Measurements from ENCODE around the gene NRXN2.

The NRXN2 gene

GRCh38 chr11:64759722-64760719 lies 37.0 kb upstream of the NRXN2 start, which contains the start of gene PYGM:
Gene PYGM, minus strand, starts transcription at chr11:64759974. Its CDS starts 76 bp downstream, at chr11:64759898.
- Histone ChIP-seq H3K27ac (replicated peaks; ENCODE audit: low read length) (peak within 1 kb of the TSS; percentile 87), H3K27me3 (ENCODE audit: control insufficient read depth in 3 of 3, insufficient read depth in 3 of 3, low read depth in 1 of 3, low read length in 3 of 3) (no peaks in the 10 kb centered on the region), H3K4me2 (ENCODE audit: insufficient read depth, low read length, poor library complexity, severe bottlenecking) (peak within 1 kb of the TSS; percentile 23), H3K9ac (ENCODE audit: low read depth, low read length, poor library complexity) (peak within 1 kb of the TSS; percentile 70), H4K91ac (ENCODE audit: low read depth, low read length, poor library complexity) (peak within 1 kb of the TSS; percentile 90), H2BK15ac (ENCODE audit: low read length) (peak within 1 kb of the TSS; percentile 95), H3K4me1 (ENCODE audit: control insufficient read depth in 2 of 2, insufficient read depth in 1 of 2, low read depth in 1 of 2, low read length in 2 of 2) (peaks cover 40 to 58% of the 10 kb centered on the region in 2 donors), H2AK5ac (ENCODE audit: low read depth, low read length) (peak within 1 kb of the TSS; percentile 87), H3K79me1 (ENCODE audit: low read depth, low read length) (peaks cover 3% of the 10 kb centered on the region), H3K14ac (ENCODE audit: low read length) (no peak within 1 kb of the TSS), H3K18ac (ENCODE audit: low read length) (peak within 1 kb of the TSS; percentile 93), H4K8ac (ENCODE audit: low read depth, low read length) (no peak within 1 kb of the TSS), H3K23ac (ENCODE audit: low read depth, low read length, poor library complexity) (peak within 1 kb of the TSS; percentile 77), H2BK12ac (ENCODE audit: low read length) (no peak within 1 kb of the TSS), H2BK5ac (ENCODE audit: low read length) (peak within 1 kb of the TSS; percentile 77), H3K4me3 (ENCODE audit: low read length in 2 of 2) (no peak within 1 kb of the TSS), H2BK120ac (ENCODE audit: low read depth, low read length) (peak within 1 kb of the TSS; percentile 27), H3K36me3 (replicated peaks in 1 of 2; ENCODE audit: control insufficient read depth in 2 of 2, insufficient read depth in 2 of 2, low read length in 2 of 2) (peaks cover 19 to 31% of the 10 kb centered on the region in 2 donors), H3K9me3 (replicated peaks in 1 of 2; ENCODE audit: control insufficient read depth in 2 of 2, insufficient read depth in 1 of 2, low read depth in 1 of 2, low read length in 2 of 2) (no peaks in the 10 kb centered on the region), H3K4ac (ENCODE audit: low read length) (no peak within 1 kb of the TSS), H2AFZ (ENCODE audit: low read length) (peak within 1 kb of the TSS; percentile 61)
- DNase-seq (ENCODE audit: low spot score), result peak; percentile 66
- WGBS, 2 donors (ENCODE audit: extremely low coverage in 2 of 2, insufficient read length in 2 of 2, insufficient replicate concordance in 1 of 2), result no CpG with 5 or more reads among the region's 24 CpGs

DNA sequence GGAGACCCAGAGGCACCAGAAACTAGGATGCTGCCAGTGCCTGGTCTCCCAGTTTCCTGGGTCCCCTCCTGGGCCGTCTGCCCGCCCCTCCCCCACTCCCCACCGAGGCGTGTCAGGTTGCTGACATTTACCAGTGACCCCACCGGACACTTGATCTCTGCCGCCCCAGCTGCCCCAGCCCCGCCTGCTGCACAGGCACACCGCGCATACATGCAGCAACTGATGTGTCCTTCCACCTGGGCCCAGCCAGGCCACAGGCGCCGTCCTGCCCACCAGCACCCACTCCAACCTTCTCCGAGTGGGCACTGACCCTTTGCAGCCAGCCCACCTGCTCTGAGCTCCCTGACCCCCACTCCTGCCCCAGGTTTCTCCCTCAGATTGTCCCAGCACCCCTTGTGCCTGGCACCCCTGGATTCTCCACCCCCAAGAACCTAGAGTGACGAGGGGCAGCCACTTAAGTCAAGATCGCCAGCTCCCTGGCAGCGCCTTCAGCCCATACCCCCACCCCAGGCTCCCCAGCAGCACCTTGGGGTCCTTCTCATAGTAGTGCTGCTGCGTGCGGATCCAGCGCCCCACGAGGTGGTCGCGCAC lies 36.2 kb upstream of the NRXN2 start:
- peaks cover 2% of the 10 kb centered on the region for H3K79me1 ChIP-seq (ENCODE audit: low read depth, low read length)
- no peak overlapping the region for H2BK12ac ChIP-seq (ENCODE audit: low read length)
- H3K27me3 ChIP-seq (ENCODE audit: control insufficient read depth in 3 of 3, insufficient read depth in 3 of 3, low read depth in 1 of 3, low read length in 3 of 3), result no peaks in the 10 kb centered on the region
- H3K27ac ChIP-seq (replicated peaks; ENCODE audit: low read length), result peak overlapping the region; percentile 52
- H4K91ac ChIP-seq (ENCODE audit: low read depth, low read length, poor library complexity), result peak overlapping the region; percentile 90
- H3K4me3 ChIP-seq (ENCODE audit: low read length in 2 of 2), result no peak overlapping the region
- peak overlapping the region; percentile 93 for H3K18ac ChIP-seq (ENCODE audit: low read length)
- no peak overlapping the region for H4K8ac ChIP-seq (ENCODE audit: low read depth, low read length)
- H3K9ac ChIP-seq (ENCODE audit: low read depth, low read length, poor library complexity), result peak overlapping the region; percentile 70
- H2BK5ac ChIP-seq (ENCODE audit: low read length), result peak overlapping the region; percentile 77
- peak overlapping the region; percentile 95 for H2BK15ac ChIP-seq (ENCODE audit: low read length)
- peak overlapping the region; percentile 61 for H2AFZ ChIP-seq (ENCODE audit: low read length)
- H3K4me2 ChIP-seq (ENCODE audit: insufficient read depth, low read length, poor library complexity, severe bottlenecking), result no peak overlapping the region
- no peak overlapping the region for H3K4ac ChIP-seq (ENCODE audit: low read length)
- H3K36me3 ChIP-seq (replicated peaks in 1 of 2; ENCODE audit: control insufficient read depth in 2 of 2, insufficient read depth in 2 of 2, low read length in 2 of 2), result peaks cover 13 to 23% of the 10 kb centered on the region in 2 donors
- peak overlapping the region; percentile 77 for H3K23ac ChIP-seq (ENCODE audit: low read depth, low read length, poor library complexity)
- no peak overlapping the region for H3K14ac ChIP-seq (ENCODE audit: low read length)
- WGBS, 2 donors (ENCODE audit: extremely low coverage in 2 of 2, insufficient read length in 2 of 2, insufficient replicate concordance in 1 of 2), result no CpG with 5 or more reads among the region's 21 CpGs
- H2BK120ac ChIP-seq (ENCODE audit: low read depth, low read length), result peak overlapping the region; percentile 27
- DNase-seq (ENCODE audit: low spot score), result no peak
- H2AK5ac ChIP-seq (ENCODE audit: low read depth, low read length), result peak overlapping the region; percentile 87
- H3K4me1 ChIP-seq (ENCODE audit: control insufficient read depth in 2 of 2, insufficient read depth in 1 of 2, low read depth in 1 of 2, low read length in 2 of 2), result peaks cover 36 to 53% of the 10 kb centered on the region in 2 donors
- no peaks in the 10 kb centered on the region for H3K9me3 ChIP-seq (replicated peaks in 1 of 2; ENCODE audit: control insufficient read depth in 2 of 2, insufficient read depth in 1 of 2, low read depth in 1 of 2, low read length in 2 of 2)

DNA sequence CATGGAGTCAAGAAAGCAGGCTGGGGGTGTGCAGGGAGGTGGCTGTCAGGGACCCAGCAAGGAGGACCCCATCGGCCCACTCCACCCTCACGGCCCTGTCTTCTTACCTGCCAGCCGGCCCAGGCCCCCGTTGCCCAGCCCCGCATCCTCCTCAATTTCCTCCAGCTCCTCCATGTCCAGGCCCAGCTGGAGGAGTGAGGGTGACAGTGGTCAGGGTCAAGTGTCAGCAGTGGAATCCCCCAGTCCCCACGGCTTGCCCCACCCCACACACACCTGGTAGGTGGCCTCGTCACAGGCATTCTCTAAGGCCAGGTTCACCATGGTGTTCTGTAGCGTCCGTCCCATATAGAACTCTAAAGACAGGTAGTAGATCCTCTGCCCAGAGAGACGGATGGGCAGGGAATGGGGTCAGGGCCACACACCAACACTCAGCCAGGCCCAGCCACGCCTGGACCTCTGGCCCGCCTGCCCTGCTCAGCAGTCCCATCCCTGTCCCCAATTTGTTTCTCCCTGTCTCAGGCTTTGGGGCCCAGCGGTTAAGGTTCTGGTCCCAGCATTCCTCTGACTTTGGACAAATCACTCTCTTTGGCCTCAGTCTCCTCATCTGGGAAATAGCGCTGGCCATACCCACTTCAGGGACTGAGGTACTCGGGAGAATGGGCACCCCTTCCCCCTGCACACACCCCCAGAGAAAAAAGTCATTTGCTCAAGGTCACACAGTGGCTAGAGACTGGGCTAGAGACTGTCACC lies 35.5 kb upstream of the NRXN2 start:
- H3K4me1 ChIP-seq (ENCODE audit: control insufficient read depth in 2 of 2, insufficient read depth in 1 of 2, low read depth in 1 of 2, low read length in 2 of 2), result peaks cover 31 to 46% of the 10 kb centered on the region in 2 donors
- H2BK5ac ChIP-seq (ENCODE audit: low read length), result peak overlapping the region; percentile 77
- H3K27me3 ChIP-seq (ENCODE audit: control insufficient read depth in 3 of 3, insufficient read depth in 3 of 3, low read depth in 1 of 3, low read length in 3 of 3), result no peaks in the 10 kb centered on the region
- H3K18ac ChIP-seq (ENCODE audit: low read length), result peak overlapping the region; percentile 35
- H3K4ac ChIP-seq (ENCODE audit: low read length), result no peak overlapping the region
- no peak overlapping the region for H3K14ac ChIP-seq (ENCODE audit: low read length)
- no peak overlapping the region for H4K8ac ChIP-seq (ENCODE audit: low read depth, low read length)
- H3K79me1 ChIP-seq (ENCODE audit: low read depth, low read length), result peaks cover 4% of the 10 kb centered on the region
- H3K4me3 ChIP-seq (ENCODE audit: low read length in 2 of 2), result no peak overlapping the region
- H3K9ac ChIP-seq (ENCODE audit: low read depth, low read length, poor library complexity), result peak overlapping the region; percentile 51
- no peak overlapping the region for H2AFZ ChIP-seq (ENCODE audit: low read length)
- no peaks in the 10 kb centered on the region for H3K9me3 ChIP-seq (replicated peaks in 1 of 2; ENCODE audit: control insufficient read depth in 2 of 2, insufficient read depth in 1 of 2, low read depth in 1 of 2, low read length in 2 of 2)
- no peak for DNase-seq (ENCODE audit: low spot score)
- H2BK12ac ChIP-seq (ENCODE audit: low read length), result no peak overlapping the region
- H3K36me3 ChIP-seq (replicated peaks in 1 of 2; ENCODE audit: control insufficient read depth in 2 of 2, insufficient read depth in 2 of 2, low read length in 2 of 2), result peaks cover 8 to 16% of the 10 kb centered on the region in 2 donors
- no peak overlapping the region for H4K91ac ChIP-seq (ENCODE audit: low read depth, low read length, poor library complexity)
- no peak overlapping the region for H2BK120ac ChIP-seq (ENCODE audit: low read depth, low read length)
- H3K4me2 ChIP-seq (ENCODE audit: insufficient read depth, low read length, poor library complexity, severe bottlenecking), result no peak overlapping the region
- no peak overlapping the region for H3K27ac ChIP-seq (replicated peaks; ENCODE audit: low read length)
- H3K23ac ChIP-seq (ENCODE audit: low read depth, low read length, poor library complexity), result peak overlapping the region; percentile 56
- WGBS, 2 donors (ENCODE audit: extremely low coverage in 2 of 2, insufficient read length in 2 of 2, insufficient replicate concordance in 1 of 2), result no CpG with 5 or more reads among the region's 15 CpGs
- peak overlapping the region; percentile 48 for H2AK5ac ChIP-seq (ENCODE audit: low read depth, low read length)
- H2BK15ac ChIP-seq (ENCODE audit: low read length), result no peak overlapping the region

All from neuronal stem cell (in vitro differentiated cells).